ENCODE measurements around the gene ATOSA. TPM values are rescaled to one million over a fixed set of nuclear protein-coding genes. Genes with fewer than 3 reads are reported as not detected.
A peak's percentile ranks its signal among the peaks of the same experiment; 100 is the strongest.

Gene ATOSA
- total and polyA plus RNA-seq, 2 of the 13 experiments (the other 11 are each of a cell fraction or from before 2014, with no cell fraction given) = 6.6 to 16.3 TPM

DNA sequence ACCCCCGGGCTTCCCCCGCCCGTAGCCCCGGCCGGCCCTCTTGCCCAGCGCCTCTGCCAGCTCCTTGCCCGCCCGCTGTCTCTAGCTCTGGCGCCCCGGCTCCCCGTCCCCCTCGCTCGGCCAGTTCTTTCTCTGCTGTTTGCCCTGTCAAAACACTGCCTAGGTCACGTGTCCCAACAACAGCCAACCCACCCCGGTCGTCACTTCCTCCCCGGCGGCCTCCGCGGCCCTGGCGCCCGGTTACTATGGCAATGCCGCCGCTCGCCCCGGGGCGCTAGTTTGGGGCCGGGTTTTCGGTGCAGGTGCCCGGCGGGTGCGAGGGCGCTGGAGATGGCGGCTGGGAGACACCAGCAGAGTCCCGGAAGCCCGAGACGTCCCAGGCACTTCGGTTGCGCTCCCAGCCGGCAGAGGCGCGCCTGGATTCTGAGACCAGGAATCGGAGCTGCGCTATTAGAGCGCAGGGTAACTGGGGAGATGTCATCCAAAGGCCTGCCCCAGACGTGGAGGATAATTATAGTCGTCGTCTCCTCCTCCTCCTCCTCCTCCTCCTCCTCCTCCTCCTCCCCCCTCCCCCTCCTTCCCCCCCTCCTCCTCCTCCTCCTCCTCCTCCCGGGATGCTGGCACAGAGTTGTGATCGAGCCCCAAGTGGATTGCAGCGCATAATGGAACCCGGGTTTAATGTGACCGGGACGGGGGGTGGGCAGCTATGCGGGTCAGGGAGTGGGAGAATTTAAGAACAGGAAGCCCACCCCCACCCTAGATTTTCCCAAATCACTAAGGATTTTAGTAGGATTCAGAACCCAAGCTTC, at the start of gene ATOSA (continued):
- TF ChIP-seq, protein P1, sequence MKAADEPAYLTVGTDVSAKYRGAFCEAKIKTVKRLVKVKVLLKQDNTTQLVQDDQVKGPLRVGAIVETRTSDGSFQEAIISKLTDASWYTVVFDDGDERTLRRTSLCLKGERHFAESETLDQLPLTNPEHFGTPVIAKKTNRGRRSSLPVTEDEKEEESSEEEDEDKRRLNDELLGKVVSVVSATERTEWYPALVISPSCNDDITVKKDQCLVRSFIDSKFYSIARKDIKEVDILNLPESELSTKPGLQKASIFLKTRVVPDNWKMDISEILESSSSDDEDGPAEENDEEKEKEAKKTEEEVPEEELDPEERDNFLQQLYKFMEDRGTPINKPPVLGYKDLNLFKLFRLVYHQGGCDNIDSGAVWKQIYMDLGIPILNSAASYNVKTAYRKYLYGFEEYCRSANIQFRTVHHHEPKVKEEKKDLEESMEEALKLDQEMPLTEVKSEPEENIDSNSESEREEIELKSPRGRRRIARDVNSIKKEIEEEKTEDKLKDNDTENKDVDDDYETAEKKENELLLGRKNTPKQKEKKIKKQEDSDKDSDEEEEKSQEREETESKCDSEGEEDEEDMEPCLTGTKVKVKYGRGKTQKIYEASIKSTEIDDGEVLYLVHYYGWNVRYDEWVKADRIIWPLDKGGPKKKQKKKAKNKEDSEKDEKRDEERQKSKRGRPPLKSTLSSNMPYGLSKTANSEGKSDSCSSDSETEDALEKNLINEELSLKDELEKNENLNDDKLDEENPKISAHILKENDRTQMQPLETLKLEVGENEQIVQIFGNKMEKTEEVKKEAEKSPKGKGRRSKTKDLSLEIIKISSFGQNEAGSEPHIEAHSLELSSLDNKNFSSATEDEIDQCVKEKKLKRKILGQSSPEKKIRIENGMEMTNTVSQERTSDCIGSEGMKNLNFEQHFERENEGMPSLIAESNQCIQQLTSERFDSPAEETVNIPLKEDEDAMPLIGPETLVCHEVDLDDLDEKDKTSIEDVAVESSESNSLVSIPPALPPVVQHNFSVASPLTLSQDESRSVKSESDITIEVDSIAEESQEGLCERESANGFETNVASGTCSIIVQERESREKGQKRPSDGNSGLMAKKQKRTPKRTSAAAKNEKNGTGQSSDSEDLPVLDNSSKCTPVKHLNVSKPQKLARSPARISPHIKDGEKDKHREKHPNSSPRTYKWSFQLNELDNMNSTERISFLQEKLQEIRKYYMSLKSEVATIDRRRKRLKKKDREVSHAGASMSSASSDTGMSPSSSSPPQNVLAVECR (CRISPR knock-in tag; IDR thresholded peaks at IDR 0.05; ENCODE audit: borderline replicate concordance) = peak; percentile 78; the same call in 1 of the 2 replicates
- TF ChIP-seq CENPX (CRISPR knock-in tag; IDR thresholded peaks at IDR 0.05) (no peak), PHF21A (CRISPR knock-in tag; IDR thresholded peaks at IDR 0.05) (no peak), TSC22D2 (CRISPR knock-in tag; IDR thresholded peaks at IDR 0.05; ENCODE audit: borderline replicate concordance) (peak; percentile 62; the same call in 1 of the 2 replicates), RFX3 (CRISPR knock-in tag; IDR thresholded peaks at IDR 0.05) (peak; percentile 94), THAP11 (CRISPR knock-in tag; IDR thresholded peaks at IDR 0.05) (peak; percentile 61), ZNF136 (CRISPR knock-in tag; IDR thresholded peaks at IDR 0.05; ENCODE audit: low read depth) (no peak), GABPA (IDR thresholded peaks at IDR 0.05; ENCODE audit: low read depth, low read length) (peak; percentile 67), GABPA (CRISPR knock-in tag; IDR thresholded peaks at IDR 0.05; ENCODE audit: low read depth) (peak; percentile 90), TBX2 (CRISPR knock-in tag; IDR thresholded peaks at IDR 0.05; ENCODE audit: borderline replicate concordance) (peak; percentile 50; the same call in 1 of the 2 replicates), ZNF749 (CRISPR knock-in tag; IDR thresholded peaks at IDR 0.05; ENCODE audit: borderline replicate concordance) (0 out of 2 replicates have a peak, but pooled peaks have one; percentile 8)
- TF ChIP-seq, protein P2, sequence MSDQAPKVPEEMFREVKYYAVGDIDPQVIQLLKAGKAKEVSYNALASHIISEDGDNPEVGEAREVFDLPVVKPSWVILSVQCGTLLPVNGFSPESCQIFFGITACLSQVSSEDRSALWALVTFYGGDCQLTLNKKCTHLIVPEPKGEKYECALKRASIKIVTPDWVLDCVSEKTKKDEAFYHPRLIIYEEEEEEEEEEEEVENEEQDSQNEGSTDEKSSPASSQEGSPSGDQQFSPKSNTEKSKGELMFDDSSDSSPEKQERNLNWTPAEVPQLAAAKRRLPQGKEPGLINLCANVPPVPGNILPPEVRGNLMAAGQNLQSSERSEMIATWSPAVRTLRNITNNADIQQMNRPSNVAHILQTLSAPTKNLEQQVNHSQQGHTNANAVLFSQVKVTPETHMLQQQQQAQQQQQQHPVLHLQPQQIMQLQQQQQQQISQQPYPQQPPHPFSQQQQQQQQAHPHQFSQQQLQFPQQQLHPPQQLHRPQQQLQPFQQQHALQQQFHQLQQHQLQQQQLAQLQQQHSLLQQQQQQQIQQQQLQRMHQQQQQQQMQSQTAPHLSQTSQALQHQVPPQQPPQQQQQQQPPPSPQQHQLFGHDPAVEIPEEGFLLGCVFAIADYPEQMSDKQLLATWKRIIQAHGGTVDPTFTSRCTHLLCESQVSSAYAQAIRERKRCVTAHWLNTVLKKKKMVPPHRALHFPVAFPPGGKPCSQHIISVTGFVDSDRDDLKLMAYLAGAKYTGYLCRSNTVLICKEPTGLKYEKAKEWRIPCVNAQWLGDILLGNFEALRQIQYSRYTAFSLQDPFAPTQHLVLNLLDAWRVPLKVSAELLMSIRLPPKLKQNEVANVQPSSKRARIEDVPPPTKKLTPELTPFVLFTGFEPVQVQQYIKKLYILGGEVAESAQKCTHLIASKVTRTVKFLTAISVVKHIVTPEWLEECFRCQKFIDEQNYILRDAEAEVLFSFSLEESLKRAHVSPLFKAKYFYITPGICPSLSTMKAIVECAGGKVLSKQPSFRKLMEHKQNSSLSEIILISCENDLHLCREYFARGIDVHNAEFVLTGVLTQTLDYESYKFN (CRISPR knock-in tag; conservative IDR thresholded peaks at IDR 0.05) = peak; percentile 26; the same call in 1 of the 2 replicates
- TF ChIP-seq, protein P3, sequence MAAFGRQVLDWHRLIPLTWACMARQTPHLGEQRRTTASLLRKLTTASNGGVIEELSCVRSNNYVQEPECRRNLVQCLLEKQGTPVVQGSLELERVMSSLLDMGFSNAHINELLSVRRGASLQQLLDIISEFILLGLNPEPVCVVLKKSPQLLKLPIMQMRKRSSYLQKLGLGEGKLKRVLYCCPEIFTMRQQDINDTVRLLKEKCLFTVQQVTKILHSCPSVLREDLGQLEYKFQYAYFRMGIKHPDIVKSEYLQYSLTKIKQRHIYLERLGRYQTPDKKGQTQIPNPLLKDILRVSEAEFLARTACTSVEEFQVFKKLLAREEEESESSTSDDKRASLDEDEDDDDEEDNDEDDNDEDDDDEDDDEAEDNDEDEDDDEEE (CRISPR knock-in tag; IDR thresholded peaks at IDR 0.05) = no peak

Data from HepG2 (cell line).